Activated gamma-delta T cell treated with anti-CD3 and anti-CD28 coated beads, Interleukin-2, amount 50 U/mL, for 16 hours (primary cell): Measurements from ENCODE around the gene FSTL5.

Experiments
- DNase-seq: peaks from one replicate; pipeline ENCODE4 v3.0.0-alpha.2; 2020; ENCODE audit warnings: low read depth

The FSTL5 gene

DNA sequence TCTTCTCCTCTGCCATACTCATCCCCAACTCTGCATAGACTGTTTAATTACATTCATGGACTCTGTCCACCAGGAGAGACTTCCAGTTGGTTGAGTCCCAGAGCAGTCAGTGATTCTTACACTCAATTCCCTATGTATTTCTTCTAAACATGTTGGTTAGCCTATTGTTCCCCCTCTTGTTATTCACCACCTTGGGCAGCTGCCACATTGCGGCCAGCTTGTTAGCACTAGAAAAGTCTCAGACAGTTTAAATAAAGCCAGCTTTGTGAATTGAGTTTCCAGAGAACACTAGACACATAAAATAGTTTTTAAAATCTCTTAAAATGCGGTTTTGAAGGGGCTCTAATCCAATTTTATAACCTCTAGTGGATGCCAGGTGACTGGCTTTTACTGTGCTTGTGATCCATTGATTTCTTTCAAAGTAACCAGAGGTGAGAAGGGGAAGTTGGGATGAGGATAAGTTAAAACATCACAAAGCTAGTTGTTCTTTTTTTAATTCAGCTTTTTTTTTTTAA is 827.7 kb downstream of the FSTL5 start:
- DNase-seq = no peak
